ENCODE results near the gene TLCD3A.

DNA sequence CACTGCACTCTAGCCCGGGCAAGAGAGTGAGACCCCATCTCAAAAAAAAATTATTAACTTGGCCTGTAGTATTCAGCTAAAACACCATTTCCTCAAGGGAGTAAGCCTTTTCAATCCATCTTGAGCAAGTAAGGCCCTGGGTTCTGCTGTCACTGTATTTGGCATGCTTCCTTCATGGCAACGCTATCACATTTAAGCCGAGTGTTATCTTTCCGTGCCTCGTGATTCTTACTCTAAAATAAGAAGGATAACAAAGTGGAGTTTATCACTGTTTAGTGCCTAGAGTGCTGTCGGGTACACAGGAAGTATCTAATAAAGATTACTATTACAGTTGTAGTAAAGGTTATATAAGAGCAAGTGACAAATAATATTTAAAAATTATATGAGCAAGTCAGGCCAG is 26.5 kb upstream of the TLCD3A start:
- TF ChIP-seq, protein P1, sequence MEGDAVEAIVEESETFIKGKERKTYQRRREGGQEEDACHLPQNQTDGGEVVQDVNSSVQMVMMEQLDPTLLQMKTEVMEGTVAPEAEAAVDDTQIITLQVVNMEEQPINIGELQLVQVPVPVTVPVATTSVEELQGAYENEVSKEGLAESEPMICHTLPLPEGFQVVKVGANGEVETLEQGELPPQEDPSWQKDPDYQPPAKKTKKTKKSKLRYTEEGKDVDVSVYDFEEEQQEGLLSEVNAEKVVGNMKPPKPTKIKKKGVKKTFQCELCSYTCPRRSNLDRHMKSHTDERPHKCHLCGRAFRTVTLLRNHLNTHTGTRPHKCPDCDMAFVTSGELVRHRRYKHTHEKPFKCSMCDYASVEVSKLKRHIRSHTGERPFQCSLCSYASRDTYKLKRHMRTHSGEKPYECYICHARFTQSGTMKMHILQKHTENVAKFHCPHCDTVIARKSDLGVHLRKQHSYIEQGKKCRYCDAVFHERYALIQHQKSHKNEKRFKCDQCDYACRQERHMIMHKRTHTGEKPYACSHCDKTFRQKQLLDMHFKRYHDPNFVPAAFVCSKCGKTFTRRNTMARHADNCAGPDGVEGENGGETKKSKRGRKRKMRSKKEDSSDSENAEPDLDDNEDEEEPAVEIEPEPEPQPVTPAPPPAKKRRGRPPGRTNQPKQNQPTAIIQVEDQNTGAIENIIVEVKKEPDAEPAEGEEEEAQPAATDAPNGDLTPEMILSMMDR (IDR thresholded peaks at IDR 0.05) = no peak
- TF ChIP-seq, protein P2, sequence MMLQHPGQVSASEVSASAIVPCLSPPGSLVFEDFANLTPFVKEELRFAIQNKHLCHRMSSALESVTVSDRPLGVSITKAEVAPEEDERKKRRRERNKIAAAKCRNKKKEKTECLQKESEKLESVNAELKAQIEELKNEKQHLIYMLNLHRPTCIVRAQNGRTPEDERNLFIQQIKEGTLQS (CRISPR knock-in tag; conservative IDR thresholded peaks at IDR 0.05) = no peak

Data from WTC11 (cell line).